Stomach (tissue), 9 donors: ENCODE results near the gene CHST11. TPM values are rescaled to one million over a fixed set of nuclear protein-coding genes. Genes with fewer than 3 reads are reported as not detected.

Experiments
- DNase-seq, 2 donors: peaks; one replicate each; pipeline versions ENCODE4 v3.0.0 to v3.0.0-alpha.2; 2013 to 2019
- H3K27ac ChIP-seq, 5 donors: fragments of 200-600 bp in 4 of 5; sonication (generic) in 4 of 5; one replicate each; pipeline ENCODE4 v1.5.1; 2013 to 2019; ENCODE audit warnings: mild to moderate bottlenecking in 1 of 5, moderate library complexity in 1 of 5
- H3K27me3 ChIP-seq, 3 donors: fragments of 200-600 bp; sonication (generic); one replicate each; pipeline ENCODE4 v1.5.1; 2017 to 2019; ENCODE audit warnings: mixed run types in 1 of 3
- H3K36me3 ChIP-seq, 4 donors: fragments of 200-600 bp; sonication (generic); 1 replicate in 3 of 4; 2 replicates in 1 of 4; pipeline ENCODE4 v1.5.1; 2016 to 2019
- H3K4me1 ChIP-seq, 4 donors: fragments of 200-600 bp; sonication (generic); one replicate each; pipeline ENCODE4 v1.5.1; 2016 to 2019
- H3K4me3 ChIP-seq, 4 donors: fragments of 200-600 bp; sonication (generic) in 3 of 4; one replicate each; pipeline ENCODE4 v1.5.1; 2016 to 2019; ENCODE audit warnings: mild to moderate bottlenecking in 1 of 4
- H3K9me3 ChIP-seq, 4 donors: fragments of 200-600 bp; sonication (generic); one replicate each; pipeline ENCODE4 v1.5.1; 2016 to 2019
- EP300 ChIP-seq: sonication (generic); formaldehyde crosslinking; IDR thresholded peaks from one replicate; pipeline ENCODE4 v1.6.1; 2017; ENCODE audit warnings: antibody characterized with exemption
- POLR2A ChIP-seq, 4 donors: fragments of 450-650 bp; IDR thresholded peaks; one replicate each; pipeline ENCODE4 v1.6.1; 2016; ENCODE audit warnings: antibody characterized with exemption in 4 of 4, control low read depth in 2 of 4, mild to moderate bottlenecking in 1 of 4, moderate library complexity in 1 of 4
- POLR2AphosphoS5 ChIP-seq, 3 donors: sonication (generic); formaldehyde crosslinking; IDR thresholded peaks; one replicate each; pipeline ENCODE4 v1.6.1; 2016; ENCODE audit warnings: antibody characterized with exemption in 3 of 3
- WGBS, 5 donors: extraction: QIAGEN DNeasy Blood & Tissue Kit in 3 of 5; methylation state at CpG; one replicate each; pipeline versions ENCODE4 v1.1.5 to v1.1.7; 2013 to 2018; 5-methylcytosine and 5-hydroxymethylcytosine counted together
- intact Hi-C: fragments of 100-400 bp; cut with DNase I; formaldehyde crosslinking; loops from one replicate; pipeline ENCODE4 v1.15.1; 2023; ENCODE audit warnings: low total_unique reads
- polyA plus RNA-seq, 3 donors: library from polyadenylated mRNA; stranded (reverse); fragments of 200-250 nt; gene quantifications; one replicate each; pipeline ENCODE4 v1.2.3, GENCODE V29; 2013
- total RNA-seq, 5 donors: library from RNA; depleted of rRNA; stranded (reverse); fragments of >200 nt; gene quantifications; one replicate each; pipeline versions ENCODE4 v1.1.0 to v1.2.3, GENCODE V29; 2014 to 2016
- TF ChIP-seq, protein P1 (sequence below), 7 experiments: fragments of 450-650 bp in 4 of 7; fragments of 200-600 bp in 3 of 7; sonication (generic) in 3 of 7; IDR thresholded peaks; one replicate each; pipeline ENCODE4 v1.5.1; 2016 to 2019; ENCODE audit warnings: antibody characterized with exemption in 7 of 7, control low read depth in 2 of 7, mild to moderate bottlenecking in 1 of 7
- donor health status: healthy with polysubstance abuse.
- donor health status: Bipolar disorder and iron deficiency.
- donor health status: healthy.

Gene CHST11
- total and polyA plus RNA-seq, 8 donors = 2.3 to 192 (median 18.6) TPM

GRCh38 chr12:104520242-104520900, 63.6 kb downstream of the CHST11 start:
- H3K4me1 ChIP-seq = peaks cover 22 to 76% (median 53%) of the 10 kb centered on the region in 4 donors
- TF ChIP-seq POLR2A (IDR thresholded peaks at IDR 0.05) (no peak), EP300 (no peak), POLR2AphosphoS5 (IDR thresholded peaks at IDR 0.05) (no peak)
- TF ChIP-seq, protein P1, sequence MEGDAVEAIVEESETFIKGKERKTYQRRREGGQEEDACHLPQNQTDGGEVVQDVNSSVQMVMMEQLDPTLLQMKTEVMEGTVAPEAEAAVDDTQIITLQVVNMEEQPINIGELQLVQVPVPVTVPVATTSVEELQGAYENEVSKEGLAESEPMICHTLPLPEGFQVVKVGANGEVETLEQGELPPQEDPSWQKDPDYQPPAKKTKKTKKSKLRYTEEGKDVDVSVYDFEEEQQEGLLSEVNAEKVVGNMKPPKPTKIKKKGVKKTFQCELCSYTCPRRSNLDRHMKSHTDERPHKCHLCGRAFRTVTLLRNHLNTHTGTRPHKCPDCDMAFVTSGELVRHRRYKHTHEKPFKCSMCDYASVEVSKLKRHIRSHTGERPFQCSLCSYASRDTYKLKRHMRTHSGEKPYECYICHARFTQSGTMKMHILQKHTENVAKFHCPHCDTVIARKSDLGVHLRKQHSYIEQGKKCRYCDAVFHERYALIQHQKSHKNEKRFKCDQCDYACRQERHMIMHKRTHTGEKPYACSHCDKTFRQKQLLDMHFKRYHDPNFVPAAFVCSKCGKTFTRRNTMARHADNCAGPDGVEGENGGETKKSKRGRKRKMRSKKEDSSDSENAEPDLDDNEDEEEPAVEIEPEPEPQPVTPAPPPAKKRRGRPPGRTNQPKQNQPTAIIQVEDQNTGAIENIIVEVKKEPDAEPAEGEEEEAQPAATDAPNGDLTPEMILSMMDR (IDR thresholded peaks at IDR 0.05) = no peak
- no peaks in the 10 kb centered on the region for H3K9me3 ChIP-seq
- no peak overlapping the region for H3K27ac ChIP-seq
- no peaks in the 10 kb centered on the region for H3K27me3 ChIP-seq
- peak in 1 of 2 donors; percentile 29 for DNase-seq
- H3K4me3 ChIP-seq = no peak overlapping the region
- no peaks in the 10 kb centered on the region for H3K36me3 ChIP-seq
- WGBS, 5 donors = 70 to 89% (median 81%) methylated on average over 4 of the region's 4 CpGs
- intact Hi-C loops = no loop called here

DNA sequence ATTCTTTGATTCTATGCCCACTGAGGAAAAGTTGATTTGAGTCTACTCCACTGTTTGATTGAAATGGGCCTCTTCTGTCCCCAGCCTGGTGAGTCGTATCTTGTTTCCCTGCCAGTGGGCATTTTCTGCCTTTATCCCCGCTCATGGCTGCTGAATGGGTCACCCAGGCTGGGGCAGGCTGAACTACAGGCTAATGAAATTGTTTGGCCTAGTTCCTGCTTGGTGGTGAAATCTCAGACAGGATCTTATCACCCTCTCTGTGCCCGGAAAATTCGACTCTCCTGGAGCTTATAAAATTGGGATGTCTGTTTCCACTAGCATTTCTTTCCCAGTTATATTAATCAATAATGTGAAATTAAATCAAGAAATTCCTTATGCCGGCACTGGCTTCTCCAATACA, 65.0 kb downstream of the CHST11 start:
- Histone ChIP-seq H3K36me3 (no peaks in the 10 kb centered on the region), H3K4me1 (peaks cover 19 to 78% (median 53%) of the 10 kb centered on the region in 4 donors), H3K9me3 (no peaks in the 10 kb centered on the region), H3K27ac (no peak overlapping the region), H3K27me3 (no peaks in the 10 kb centered on the region), H3K4me3 (no peak overlapping the region)
- TF ChIP-seq, protein P1 (IDR thresholded peaks at IDR 0.05) = no peak
- TF ChIP-seq POLR2AphosphoS5 (IDR thresholded peaks at IDR 0.05) (no peak), POLR2A (IDR thresholded peaks at IDR 0.05) (no peak), EP300 (no peak)
- no peak for DNase-seq
- WGBS, 5 donors = 38 to 67% (median 46%) methylated on average over 5 of the region's 5 CpGs
- intact Hi-C loops = no loop called here

- H3K36me3 ChIP-seq = no peaks in the 10 kb centered on the region
- 47 to 56% (median 54%) methylated on average over 4 of the region's 4 CpGs for WGBS, 5 donors
- DNase-seq = peak in 1 of 2 donors; percentile 41
- H3K27ac ChIP-seq = peak overlapping the region in 2 of 5 donors; percentile 38 to 52
- intact Hi-C loops = no loop called here
- H3K27me3 ChIP-seq = no peaks in the 10 kb centered on the region
- H3K9me3 ChIP-seq = no peaks in the 10 kb centered on the region
- TF ChIP-seq EP300 = no peak
- no peak for TF ChIP-seq POLR2A (IDR thresholded peaks at IDR 0.05)
- TF ChIP-seq POLR2AphosphoS5 (IDR thresholded peaks at IDR 0.05) = no peak
- TF ChIP-seq, protein P1 (IDR thresholded peaks at IDR 0.05) = no peak
- no peak overlapping the region for H3K4me3 ChIP-seq
- peaks cover 19 to 78% (median 57%) of the 10 kb centered on the region in 4 donors for H3K4me1 ChIP-seq
Observed at GRCh38 chr12:104522985-104523722, 66.4 kb downstream of the CHST11 start.

- intact Hi-C loops = no loop called here
- no peak overlapping the region for H3K4me3 ChIP-seq
- 51 to 63% (median 53%) methylated on average over 7 of the region's 7 CpGs for WGBS, 5 donors
- no peak for TF ChIP-seq POLR2A (IDR thresholded peaks at IDR 0.05)
- TF ChIP-seq EP300 = no peak
- TF ChIP-seq, protein P1 (IDR thresholded peaks at IDR 0.05) = no peak
- TF ChIP-seq POLR2AphosphoS5 (IDR thresholded peaks at IDR 0.05) = peak in 1 of 3 donors; percentile 13
- H3K36me3 ChIP-seq = no peaks in the 10 kb centered on the region
- no peaks in the 10 kb centered on the region for H3K9me3 ChIP-seq
- peaks cover 19 to 76% (median 55%) of the 10 kb centered on the region in 4 donors for H3K4me1 ChIP-seq
- DNase-seq = peak in 1 of 2 donors; percentile 38
- H3K27ac ChIP-seq = peak overlapping the region in 2 of 5 donors; percentile 38 to 52
- no peaks in the 10 kb centered on the region for H3K27me3 ChIP-seq
Observed at GRCh38 chr12:104524034-104524832, 67.5 kb downstream of the CHST11 start.
